Tibial nerve (tissue), 3 donors: ENCODE measurements around the gene KHNYN.

Experiments
- CTCF ChIP-seq, 5 experiments: fragments of 200-600 bp in 3 of 5; fragments of 450-650 bp in 2 of 5; sonication (generic) in 3 of 5; IDR thresholded peaks; one replicate each; pipeline ENCODE4 v1.5.1; 2016 to 2019; ENCODE audit warnings: antibody characterized with exemption in 5 of 5, mild to moderate bottlenecking in 3 of 5, moderate library complexity in 2 of 5
- POLR2A ChIP-seq, 2 donors: fragments of 450-650 bp; IDR thresholded peaks; one replicate each; pipeline ENCODE4 v1.6.1; 2017; ENCODE audit warnings: antibody characterized with exemption in 2 of 2, mild to moderate bottlenecking in 2 of 2, moderate library complexity in 2 of 2

GRCh38 chr14:24397639-24398292 lies 32.0 kb upstream of the KHNYN start:
- TF ChIP-seq POLR2A (IDR thresholded peaks at IDR 0.05) = no peak
- TF ChIP-seq CTCF (IDR thresholded peaks at IDR 0.05) = no peak
